Jurkat, Clone E6-1 (cell line): Measurements from ENCODE around the gene CLINT1.

Source experiments
- DNase-seq: peaks from one replicate; pipeline ENCODE4 v3.0.0-alpha.2; 2011; ENCODE audit warnings: low read depth, low spot score
- H3K4me3 ChIP-seq: 2 replicates; pipeline ENCODE4 v1.5.1; 2011; ENCODE audit warnings: mild to moderate bottlenecking, low read length, control low read depth, moderate library complexity

CLINT1 gene

GRCh38 chr5:157770665-157771064, 88.3 kb downstream of the CLINT1 start:
- H3K4me3 ChIP-seq, result no peak overlapping the region
- DNase-seq, result no peak

DNA sequence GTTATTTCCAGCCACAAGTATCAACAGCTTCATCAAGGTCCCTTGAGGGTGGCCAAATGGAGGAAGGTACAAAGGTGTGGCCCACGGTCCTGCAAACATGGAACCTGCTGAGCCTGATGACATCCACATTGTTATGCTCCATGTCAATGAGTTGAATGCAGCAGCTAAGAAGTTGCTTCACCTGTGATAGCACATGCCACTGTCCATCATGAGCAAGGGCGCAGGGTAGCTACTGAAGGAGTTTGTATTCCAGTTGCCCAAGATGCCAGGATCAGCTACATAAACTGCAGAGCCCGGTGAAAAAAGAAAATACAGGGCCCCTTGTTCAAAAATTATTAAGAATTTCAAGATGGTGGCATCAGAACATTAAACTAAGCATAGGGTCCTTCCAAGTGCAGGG, 91.3 kb downstream of the CLINT1 start:
- DNase-seq, result no peak
- H3K4me3 ChIP-seq, result no peak overlapping the region

- H3K4me3 ChIP-seq, result no peak overlapping the region
- DNase-seq, result no peak
Measured at GRCh38 chr5:157766902-157767301, 92.0 kb downstream of the CLINT1 start.

GRCh38 chr5:157766442-157766841, 92.5 kb downstream of the CLINT1 start:
- H3K4me3 ChIP-seq, result no peak overlapping the region
- DNase-seq, result no peak

DNA sequence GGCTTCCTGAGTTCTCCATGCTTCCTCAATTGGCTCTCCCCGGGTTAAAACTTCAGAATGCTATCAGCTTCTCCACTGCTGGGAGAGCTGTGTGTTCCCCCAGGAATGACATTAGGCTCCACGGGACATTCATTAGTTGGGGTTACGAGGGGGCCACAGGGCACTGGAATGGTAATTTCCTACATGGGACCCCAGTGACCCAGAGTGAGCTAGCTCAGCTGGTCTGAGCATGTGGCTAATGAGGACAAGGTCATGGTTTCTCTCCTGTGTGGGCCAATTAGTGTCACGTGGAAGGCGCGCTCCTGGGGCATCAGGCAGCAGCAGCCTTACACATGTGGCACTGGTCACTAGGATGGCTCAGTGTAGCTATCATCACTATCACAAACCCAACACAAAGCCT, 94.4 kb downstream of the CLINT1 start:
- no peak overlapping the region for H3K4me3 ChIP-seq
- DNase-seq, result no peak

DNA sequence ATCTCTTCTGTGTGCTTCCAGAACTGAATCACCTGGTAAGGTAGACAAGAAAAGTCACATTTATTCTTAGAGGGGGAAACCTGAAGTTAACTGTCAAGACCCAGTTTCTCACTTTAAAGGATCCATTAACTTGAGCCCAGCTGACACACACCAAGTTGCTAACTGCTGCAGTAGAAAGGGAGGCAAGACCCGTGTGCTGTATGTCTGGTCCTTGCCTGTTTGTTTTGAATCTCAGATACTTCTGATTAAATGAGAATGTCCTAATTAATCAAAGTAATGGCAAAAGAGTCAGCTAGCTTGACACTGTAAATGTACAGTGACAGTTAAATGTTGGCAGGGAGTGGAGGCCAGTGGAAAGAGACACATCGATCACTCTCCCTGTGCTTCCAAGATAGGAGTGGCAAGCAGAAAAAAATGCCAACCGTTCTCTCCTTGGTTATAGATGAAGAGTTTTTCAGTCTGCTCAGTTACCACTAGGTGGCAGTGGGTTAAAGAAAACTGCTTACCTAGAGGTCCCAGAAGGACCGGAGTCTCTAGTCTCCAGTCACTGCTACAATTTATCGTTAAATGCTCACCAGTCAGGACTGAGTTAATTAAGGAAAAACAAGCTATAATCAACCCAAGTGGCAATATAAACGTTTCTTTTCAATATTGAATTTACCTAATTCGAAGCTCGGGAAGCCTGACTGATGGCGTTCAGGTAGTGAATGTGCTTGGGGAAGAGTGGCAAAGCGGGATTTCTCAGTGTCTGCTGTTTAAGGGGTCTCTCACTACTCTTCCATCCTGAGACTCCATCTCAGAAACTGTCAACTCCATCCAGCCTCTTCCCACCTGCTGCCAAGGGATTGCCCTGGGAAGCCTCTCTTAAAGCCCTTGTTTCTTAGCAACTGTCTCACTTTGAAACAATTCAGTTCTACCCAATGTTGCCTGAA, 97.0 kb downstream of the CLINT1 start:
- H3K4me3 ChIP-seq, result no peak overlapping the region
- DNase-seq, result peak; percentile 58

DNA sequence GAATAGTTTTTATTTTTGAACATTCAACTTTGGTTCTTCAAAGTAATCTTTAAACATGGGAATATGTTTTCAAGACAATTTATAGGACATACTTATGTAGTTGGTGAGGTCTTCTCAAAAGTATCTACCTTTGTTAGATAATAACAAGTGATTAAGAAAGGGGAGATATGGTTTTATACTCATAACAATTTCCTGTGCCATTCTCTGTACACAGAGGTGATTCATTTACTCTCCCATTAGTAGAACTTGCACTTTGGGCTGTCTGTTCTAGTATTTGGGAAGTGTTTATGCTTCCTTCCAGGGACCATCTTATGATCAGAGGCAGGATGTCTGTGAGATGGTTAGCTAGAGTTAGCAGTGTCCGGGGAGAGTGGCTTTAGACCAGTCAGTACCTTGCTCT, 100.2 kb downstream of the CLINT1 start:
- no peak overlapping the region for H3K4me3 ChIP-seq
- DNase-seq, result no peak

DNA sequence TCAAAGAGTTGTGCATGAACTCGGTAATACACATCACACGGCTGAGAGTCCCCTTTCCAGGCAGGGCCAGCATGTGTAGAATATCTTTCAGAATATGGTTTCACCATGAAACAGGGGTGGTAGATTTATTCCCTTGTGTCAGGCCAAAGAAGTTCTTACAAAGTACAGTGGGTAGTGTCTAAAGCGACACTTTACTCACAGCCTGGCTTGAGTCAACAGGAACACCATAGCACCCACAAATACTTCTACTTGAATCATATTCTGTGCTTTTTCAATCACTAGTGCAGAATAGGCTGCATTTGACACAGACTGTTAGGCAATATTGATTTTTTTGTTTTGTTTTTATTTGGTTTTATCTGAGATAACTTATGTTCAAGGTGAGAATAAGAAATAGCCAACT, 102.8 kb downstream of the CLINT1 start:
- no peak overlapping the region for H3K4me3 ChIP-seq
- DNase-seq, result no peak

DNA sequence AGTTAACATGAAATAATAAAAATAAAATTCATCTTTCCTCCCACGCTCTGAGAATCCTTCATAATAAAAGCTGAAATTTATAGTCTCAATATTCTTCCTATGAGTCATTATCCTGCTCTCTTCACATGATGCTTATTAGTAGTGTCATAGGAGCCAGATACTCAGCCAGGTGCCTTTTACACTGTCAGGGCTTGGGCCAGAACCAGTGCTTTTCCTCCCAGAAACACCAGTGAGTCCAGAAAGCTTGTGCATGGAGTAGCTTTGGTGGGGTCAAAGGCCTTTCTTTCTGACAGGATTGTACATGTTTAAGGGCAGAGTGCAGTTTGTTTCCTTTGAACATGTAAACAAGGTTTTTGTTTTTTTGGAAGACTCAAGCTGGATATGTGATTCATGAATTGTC, 108.6 kb downstream of the CLINT1 start:
- no peak for DNase-seq
- H3K4me3 ChIP-seq, result no peak overlapping the region

- no peak for DNase-seq
- H3K4me3 ChIP-seq, result no peak overlapping the region
Measured at GRCh38 chr5:157749462-157749799, 109.5 kb downstream of the CLINT1 start.

GRCh38 chr5:157748760-157749461, 110.0 kb downstream of the CLINT1 start:
- no peak for DNase-seq

GRCh38 chr5:157747766-157748700, 110.9 kb downstream of the CLINT1 start:
- no peak for DNase-seq
- no peak overlapping the region for H3K4me3 ChIP-seq

More at GRCh38 chr5:157748760-157749461, 110.0 kb downstream of the CLINT1 start:
- H3K4me3 ChIP-seq, result no peak overlapping the region

DNA sequence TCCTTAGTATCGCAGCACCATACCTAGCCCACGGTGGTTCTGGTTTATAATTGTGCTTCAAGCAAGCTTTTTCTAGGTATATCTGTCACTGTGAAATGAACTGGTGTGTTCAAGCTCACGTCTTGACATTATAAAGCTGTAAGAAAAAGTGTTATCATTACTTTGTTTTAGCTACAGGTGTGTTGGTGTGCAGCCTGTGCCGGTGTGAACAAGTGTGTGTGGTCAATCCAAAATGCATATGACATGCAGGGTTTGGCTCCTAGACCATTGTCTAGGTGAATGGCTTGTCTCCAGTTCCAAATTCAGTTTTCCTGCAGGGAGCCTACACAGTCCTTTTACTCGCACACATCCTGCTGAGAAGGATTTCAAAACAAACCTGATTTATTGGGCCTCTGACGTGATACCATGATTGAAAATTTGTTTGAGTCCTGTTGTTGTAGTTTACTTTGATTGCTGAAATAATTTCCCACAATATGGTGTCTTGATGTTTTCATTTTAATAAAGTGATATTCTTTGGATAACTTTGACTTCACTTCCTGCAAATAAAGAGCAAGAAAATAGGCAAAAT, 111.7 kb downstream of the CLINT1 start:
- DNase-seq, result no peak

DNA sequence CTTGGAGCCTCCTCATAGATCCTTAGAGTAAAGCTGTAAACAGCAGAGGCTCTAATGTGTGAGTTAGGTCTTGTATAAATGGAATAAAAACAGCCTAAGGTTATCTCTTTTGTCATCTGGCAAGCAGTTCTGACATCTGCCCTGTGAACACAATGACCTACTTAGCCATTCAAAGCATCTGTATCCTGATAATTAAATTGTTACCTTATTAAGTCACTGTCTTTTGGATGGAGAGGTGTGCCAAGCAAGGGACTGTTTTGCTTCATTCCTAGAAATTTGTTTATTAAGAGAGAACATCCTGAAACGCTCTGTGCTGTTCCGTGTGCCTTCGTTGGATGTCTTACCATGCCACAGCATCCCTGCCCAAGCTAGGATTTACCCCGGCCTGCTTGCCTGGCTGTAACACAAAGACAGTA, 113.9 kb downstream of the CLINT1 start:
- DNase-seq, result no peak
- peak overlapping the region; percentile 70; the same call in 1 of the 2 replicates for H3K4me3 ChIP-seq

More for the DNA sequence above, 111.7 kb downstream of the CLINT1 start:
- no peak overlapping the region for H3K4me3 ChIP-seq

- H3K4me3 ChIP-seq, result peak overlapping the region; percentile 70
- no peak for DNase-seq
Measured at GRCh38 chr5:157744051-157745011, 114.6 kb downstream of the CLINT1 start.

GRCh38 chr5:157743163-157744050, 115.5 kb downstream of the CLINT1 start, which contains the start of gene LSM11:
TSS of gene LSM11 (plus strand) at chr5:157743712. CDS start at chr5:157743751, 39 bp downstream.
- peak; percentile 73 for DNase-seq
- H3K4me3 ChIP-seq, result peak within 1 kb of the TSS; percentile 70

GRCh38 chr5:157741131-157741530, 117.8 kb downstream of the CLINT1 start:
- DNase-seq, result no peak

More at GRCh38 chr5:157741131-157741530, 117.8 kb downstream of the CLINT1 start:
- no peak overlapping the region for H3K4me3 ChIP-seq
